Measurements from ENCODE around the gene LRRC8D.
"Not testable (repeated sequence)": the region's sequence is repeated elsewhere in the genome, so short reads cannot be mapped to it uniquely, and the experiment has no call there.

The LRRC8D gene

GRCh38 chr1:89913353-89914095, 92.7 kb downstream of the LRRC8D start:
- FAIRE-seq = no peak
- TF ChIP-seq CTCF (IDR thresholded peaks at IDR 0.05; ENCODE audit: insufficient read depth, missing control alignments) = no peak
- DNase-seq (ENCODE audit: insufficient read length, low spot score) = no peak

GRCh38 chr1:89917353-89917752, 96.5 kb downstream of the LRRC8D start:
- TF ChIP-seq CTCF (IDR thresholded peaks at IDR 0.05; ENCODE audit: insufficient read depth, missing control alignments) = no peak
- FAIRE-seq (no peak), DNase-seq (ENCODE audit: insufficient read length, low spot score) (no peak)

DNA sequence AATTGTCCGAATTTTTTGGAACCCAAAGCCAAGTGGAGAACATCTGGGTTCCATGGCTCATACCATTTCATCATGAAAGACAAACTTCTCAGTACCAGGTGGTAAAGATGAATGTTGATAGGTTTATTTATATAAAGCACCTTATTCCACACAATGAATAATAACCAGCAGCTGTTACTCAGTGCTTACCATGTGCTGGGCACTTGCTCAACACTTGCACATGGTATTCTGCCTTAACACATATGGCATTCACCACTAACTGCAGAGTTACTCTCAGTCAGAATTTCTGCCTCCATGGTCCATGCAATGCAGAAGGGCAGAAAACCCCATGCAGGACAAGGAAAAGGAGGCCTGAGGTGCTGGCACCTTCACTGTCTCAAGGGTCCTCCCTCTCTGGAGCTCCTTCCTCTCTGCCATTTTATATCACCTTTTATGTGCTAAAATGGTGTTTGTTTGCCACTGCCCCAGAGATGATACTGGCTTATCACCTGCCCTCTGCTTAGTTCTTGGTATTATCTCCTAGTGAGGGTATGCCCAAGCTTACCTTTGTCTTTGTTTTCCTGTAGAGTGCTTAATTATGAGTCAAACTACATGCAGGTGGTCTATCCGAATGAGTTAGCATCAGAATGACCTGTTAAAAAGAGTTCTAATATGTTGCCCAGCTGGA, 97.4 kb downstream of the LRRC8D start:
- no peak for TF ChIP-seq CTCF (IDR thresholded peaks at IDR 0.05; ENCODE audit: insufficient read depth, missing control alignments)
- FAIRE-seq = no peak
- DNase-seq (ENCODE audit: insufficient read length, low spot score) = no peak

GRCh38 chr1:89918794-89919155, 97.9 kb downstream of the LRRC8D start:
- no peak for FAIRE-seq
- TF ChIP-seq CTCF (IDR thresholded peaks at IDR 0.05; ENCODE audit: insufficient read depth, missing control alignments) = no peak
- no peak for DNase-seq (ENCODE audit: insufficient read length, low spot score)

DNA sequence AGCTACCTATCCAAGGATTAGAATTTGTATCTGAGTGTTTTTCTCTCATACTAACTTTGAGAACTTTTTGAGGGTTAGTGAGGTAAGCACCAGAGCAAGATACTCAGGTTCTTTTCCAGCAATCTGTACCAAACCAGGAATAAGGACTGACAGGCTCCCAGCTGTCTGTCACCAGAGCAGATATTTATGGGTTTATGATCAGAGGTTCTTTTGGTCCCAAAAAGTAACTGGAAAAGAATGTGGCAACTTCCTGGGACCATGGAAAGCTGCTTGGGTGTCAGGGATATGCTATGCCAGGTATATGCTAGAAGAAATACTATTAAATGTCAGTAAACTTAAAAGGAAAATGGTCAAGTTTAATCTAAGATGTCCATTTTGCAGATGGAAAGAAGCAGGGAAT, 98.3 kb downstream of the LRRC8D start:
- FAIRE-seq (no peak), DNase-seq (ENCODE audit: insufficient read length, low spot score) (no peak)
- TF ChIP-seq CTCF (IDR thresholded peaks at IDR 0.05; ENCODE audit: insufficient read depth, missing control alignments) = no peak

DNA sequence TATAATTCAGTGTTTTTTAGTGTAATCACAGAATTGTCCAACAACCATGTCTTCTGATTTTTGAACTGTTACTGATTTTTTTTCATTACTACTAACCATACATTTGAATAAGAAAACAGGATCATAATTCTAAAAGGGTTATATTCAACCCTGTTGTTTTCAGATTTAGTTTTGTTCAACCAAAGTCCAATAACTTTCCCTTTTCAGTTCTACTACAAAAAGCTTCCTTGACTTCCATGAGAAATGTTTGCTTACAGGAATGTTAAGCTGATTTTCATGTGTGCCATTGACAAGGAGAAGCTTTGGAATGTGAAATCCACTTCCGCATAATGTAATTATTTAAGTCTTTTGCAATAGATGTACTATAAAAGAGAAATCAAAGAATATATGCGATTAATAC, 102.1 kb downstream of the LRRC8D start:
- no peak for DNase-seq (ENCODE audit: insufficient read length, low spot score)
- no peak for TF ChIP-seq CTCF (IDR thresholded peaks at IDR 0.05; ENCODE audit: insufficient read depth, missing control alignments)
- no peak for FAIRE-seq

DNA sequence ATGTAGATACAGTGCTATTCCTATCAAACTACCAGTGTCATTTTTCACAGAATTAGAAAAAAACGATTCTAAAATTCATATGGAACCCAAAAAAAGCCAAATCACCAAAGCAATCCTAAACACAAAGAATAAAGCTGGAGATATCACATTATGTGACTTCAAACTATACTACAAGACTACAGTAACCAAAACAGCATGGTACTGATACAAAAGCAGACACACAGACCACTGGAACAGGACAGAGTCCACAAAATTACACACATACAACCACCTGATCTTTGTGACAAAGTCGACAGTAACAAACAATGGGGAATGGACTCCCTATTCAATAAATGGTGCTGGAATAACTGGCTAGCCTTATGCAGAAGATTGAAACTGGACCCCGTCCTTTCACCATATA, 102.7 kb downstream of the LRRC8D start:
- no peak for TF ChIP-seq CTCF (IDR thresholded peaks at IDR 0.05; ENCODE audit: insufficient read depth, missing control alignments)
- no peak for FAIRE-seq
- no peak for DNase-seq (ENCODE audit: insufficient read length, low spot score)

DNA sequence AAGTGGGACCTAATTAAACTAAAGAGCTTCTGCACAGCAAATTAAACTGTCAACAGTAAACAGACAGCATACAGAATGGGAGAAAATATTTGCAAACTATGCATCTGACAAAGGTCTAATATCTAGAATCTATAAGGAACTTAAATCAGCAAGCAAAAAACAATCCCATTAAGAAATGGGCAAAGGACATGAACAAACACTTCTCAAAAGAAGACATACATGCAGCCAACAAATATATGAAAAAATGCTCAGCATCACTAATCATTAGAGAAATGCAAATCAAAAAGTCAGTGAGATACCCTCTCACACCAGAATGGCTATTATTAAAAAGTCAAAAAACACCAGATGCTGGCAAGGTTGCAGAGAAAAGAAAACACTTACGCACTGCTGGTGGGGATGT, 103.2 kb downstream of the LRRC8D start:
- FAIRE-seq = not testable (repeated sequence)

More for the DNA sequence above, 103.2 kb downstream of the LRRC8D start:
- not testable (repeated sequence) for DNase-seq (ENCODE audit: insufficient read length, low spot score)
